CD14-positive monocyte (primary cell): ENCODE data around the gene ALKBH6. TPM values are rescaled to one million over a fixed set of nuclear protein-coding genes. Genes with fewer than 3 reads are reported as not detected.
A peak's percentile ranks its signal among the peaks of the same experiment; 100 is the strongest.

Experiments used
- DNase-seq, 3 donors: peaks; one replicate each; pipeline ENCODE4 v3.0.0-alpha.2; 2011 to 2022
- H2AFZ ChIP-seq: 2 replicates; pipeline ENCODE4 v1.6.0; 2012; ENCODE audit warnings: mild to moderate bottlenecking, low read depth, low read length, inconsistent platforms; ENCODE audit not compliant: insufficient read depth, poor library complexity, severe bottlenecking
- H3K27ac ChIP-seq, 2 donors: 1 replicate in 1 of 2; 2 replicates in 1 of 2; pipeline ENCODE4 v1.5.1; 2012 to 2013; ENCODE audit warnings: low read length in 2 of 2, control low read depth in 1 of 2, inconsistent platforms in 1 of 2, low read depth in 1 of 2, mild to moderate bottlenecking in 1 of 2
- H3K27me3 ChIP-seq, 2 donors: one replicate each; pipeline versions ENCODE4 v1.6.0 to v1.6.1; 2011 to 2013; ENCODE audit warnings: low read length in 2 of 2; ENCODE audit not compliant: control insufficient read depth in 2 of 2, insufficient read depth in 2 of 2
- H3K36me3 ChIP-seq, 2 donors: replicated peaks in 1 of 2; 1 replicate in 1 of 2; 2 replicates in 1 of 2; pipeline versions ENCODE4 v1.5.1 to v1.6.1; 2012 to 2013; ENCODE audit warnings: low read length in 2 of 2, control low read depth in 1 of 2, inconsistent platforms in 1 of 2, mild to moderate bottlenecking in 1 of 2; ENCODE audit not compliant: insufficient read depth in 2 of 2, control insufficient read depth in 1 of 2
- H3K4me1 ChIP-seq, 2 donors: 1 replicate in 1 of 2; 2 replicates in 1 of 2; pipeline versions ENCODE4 v1.5.1 to v1.6.1; 2012 to 2013; ENCODE audit warnings: low read length in 2 of 2, control low read depth in 1 of 2, inconsistent platforms in 1 of 2, mild to moderate bottlenecking in 1 of 2, moderate library complexity in 1 of 2; ENCODE audit not compliant: insufficient read depth in 2 of 2, control insufficient read depth in 1 of 2
- H3K4me2 ChIP-seq: replicated peaks from 2 replicates; pipeline ENCODE3; 2012; ENCODE audit warnings: low read length, moderate library complexity, mild to moderate bottlenecking; ENCODE audit not compliant: poor library complexity, severe bottlenecking; ENCODE audit errors: extremely low read depth
- H3K4me3 ChIP-seq, 3 experiments: fragments of 200-600 bp in 1 of 3; sonication (generic) in 1 of 3; replicated peaks in 1 of 3; 1 replicate in 2 of 3; 2 replicates in 1 of 3; pipeline ENCODE4 v1.5.1; 2011 to 2013; ENCODE audit warnings: low read length in 3 of 3, mild to moderate bottlenecking in 3 of 3, control low read depth in 2 of 3, low read depth in 2 of 3, inconsistent platforms in 1 of 3, moderate library complexity in 1 of 3
- H3K79me2 ChIP-seq: 2 replicates; pipeline ENCODE4 v1.6.0; 2012; ENCODE audit warnings: mild to moderate bottlenecking, control low read depth, inconsistent platforms, low read length, moderate library complexity; ENCODE audit not compliant: insufficient read depth
- H3K9ac ChIP-seq: 2 replicates; pipeline ENCODE4 v1.6.0; 2017; ENCODE audit warnings: low read length, mild to moderate bottlenecking; ENCODE audit not compliant: insufficient read depth, poor library complexity, severe bottlenecking
- H3K9me3 ChIP-seq, 2 donors: replicated peaks in 1 of 2; 1 replicate in 1 of 2; 2 replicates in 1 of 2; pipeline versions ENCODE4 v1.5.1 to v1.6.1; 2012 to 2013; ENCODE audit warnings: low read length in 2 of 2, control low read depth in 1 of 2; ENCODE audit not compliant: control insufficient read depth in 1 of 2, insufficient read depth in 1 of 2
- H4K20me1 ChIP-seq: 2 replicates; pipeline ENCODE4 v1.6.0; 2012; ENCODE audit warnings: mild to moderate bottlenecking, low read length, control low read depth, moderate library complexity; ENCODE audit not compliant: insufficient read depth
- H3K27ac Mint-ChIP-seq, 7 donors: one replicate each; pipeline ENCODE4 v1.8.0; 2020; ENCODE audit warnings: mild to moderate bottlenecking in 7 of 7, mixed read lengths in 7 of 7, moderate library complexity in 6 of 7, inconsistent platforms in 2 of 7
- H3K27me3 Mint-ChIP-seq, 3 donors: one replicate each; pipeline ENCODE4 v1.8.0; 2021 to 2022; ENCODE audit warnings: low read depth in 3 of 3, mild to moderate bottlenecking in 3 of 3, mixed read lengths in 3 of 3, moderate library complexity in 3 of 3, inconsistent platforms in 1 of 3
- H3K36me3 Mint-ChIP-seq, 2 donors: one replicate each; pipeline ENCODE4 v1.8.0; 2020; ENCODE audit warnings: mixed read lengths in 2 of 2, inconsistent platforms in 1 of 2, mild to moderate bottlenecking in 1 of 2
- H3K4me1 Mint-ChIP-seq: one replicate; pipeline ENCODE4 v1.8.0; 2020; ENCODE audit warnings: mild to moderate bottlenecking, mixed read lengths
- H3K4me3 Mint-ChIP-seq, 2 donors: one replicate each; pipeline ENCODE4 v1.8.0; 2020; ENCODE audit warnings: mild to moderate bottlenecking in 2 of 2, mixed read lengths in 2 of 2, moderate library complexity in 1 of 2
- H3K9me3 Mint-ChIP-seq, 7 donors: one replicate each; pipeline ENCODE4 v1.8.0; 2020 to 2022; ENCODE audit warnings: mixed read lengths in 7 of 7, mild to moderate bottlenecking in 6 of 7, moderate library complexity in 6 of 7, inconsistent platforms in 2 of 7
- CTCF ChIP-seq: fragments of 200-600 bp; IDR thresholded peaks from one replicate; pipeline ENCODE4 v1.8.0; 2022; ENCODE audit warnings: antibody characterized with exemption, mild to moderate bottlenecking
- WGBS: methylation state at CpG from one replicate; pipeline ENCODE4 v1.1.5; 2013; ENCODE audit warnings: missing lambda C conversion rate; ENCODE audit not compliant: insufficient coverage; 5-methylcytosine and 5-hydroxymethylcytosine counted together
- intact Hi-C, 2 donors: fragments of 100-400 bp; cut with micrococcal nuclease; formaldehyde crosslinking; loops; one replicate each; pipeline versions ENCODE4 v1.15.0 to v1.15.1; 2023
- polyA plus RNA-seq, 3 donors: library from polyadenylated mRNA; depleted of rRNA in 1 of 3; unstranded in 2 of 3; stranded (reverse) in 1 of 3; fragments of 300-500 nt in 2 of 3; fragments of >200 nt in 1 of 3; fragmentation: Illumina TruSeq in 2 of 3; gene quantifications; 1 replicate in 2 of 3; 2 replicates in 1 of 3; pipeline ENCODE4 v1.2.3, GENCODE V29; 2012 to 2021

Gene ALKBH6
- polyA plus RNA-seq, 3 donors = 13.1 to 29.3 (median 16.1) TPM

GRCh38 chr19:36031308-36031707, 17.3 kb upstream of the ALKBH6 start:
- no peak overlapping the region for H3K4me3 ChIP-seq
- H3K36me3 Mint-ChIP-seq = peaks cover 19 to 20% of the 10 kb centered on the region in 2 donors
- intact Hi-C loops = no loop called here
- H3K27ac Mint-ChIP-seq = no peak overlapping the region
- no peak for TF ChIP-seq CTCF
- peaks cover 0 to 8% of the 10 kb centered on the region in 2 donors for H3K27me3 ChIP-seq
- H3K9me3 ChIP-seq = no peaks in the 10 kb centered on the region
- no peak overlapping the region for H3K4me3 Mint-ChIP-seq
- peaks cover 0 to 2% (median 0%) of the 10 kb centered on the region in 7 donors for H3K9me3 Mint-ChIP-seq
- DNase-seq = no peak
- no peak overlapping the region for H2AFZ ChIP-seq
- no peak overlapping the region for H3K27ac ChIP-seq
- no peak overlapping the region for H3K4me2 ChIP-seq
- peaks cover 3 to 9% of the 10 kb centered on the region in 2 donors for H3K4me1 ChIP-seq
- 100% methylated on average over 4 of the region's 6 CpGs for WGBS
- peaks cover 4% of the 10 kb centered on the region for H3K4me1 Mint-ChIP-seq
- H4K20me1 ChIP-seq = no peaks in the 10 kb centered on the region
- peaks cover 6 to 15% (median 10%) of the 10 kb centered on the region in 3 donors for H3K27me3 Mint-ChIP-seq
- H3K9ac ChIP-seq = no peak overlapping the region
- H3K79me2 ChIP-seq = no peaks in the 10 kb centered on the region
- H3K36me3 ChIP-seq = peaks cover 0 to 7% of the 10 kb centered on the region in 2 donors

GRCh38 chr19:36030264-36031148, 16.5 kb upstream of the ALKBH6 start:
- H3K27me3 Mint-ChIP-seq = peaks cover 6 to 15% (median 10%) of the 10 kb centered on the region in 3 donors
- Histone ChIP-seq H3K4me2 (no peak overlapping the region), H3K27me3 (peaks cover 0 to 8% of the 10 kb centered on the region in 2 donors), H3K36me3 (peaks cover 0 to 7% of the 10 kb centered on the region in 2 donors), H3K4me1 (peaks cover 3 to 9% of the 10 kb centered on the region in 2 donors), H3K9ac (no peak overlapping the region), H3K27ac (no peak overlapping the region), H4K20me1 (no peaks in the 10 kb centered on the region), H3K4me3 (no peak overlapping the region), H3K79me2 (no peaks in the 10 kb centered on the region), H2AFZ (no peak overlapping the region), H3K9me3 (no peaks in the 10 kb centered on the region)
- 97% methylated on average over 5 of the region's 8 CpGs for WGBS
- H3K4me1 Mint-ChIP-seq = peaks cover 4% of the 10 kb centered on the region
- intact Hi-C loops = no loop called here
- H3K9me3 Mint-ChIP-seq = peaks cover 0 to 2% (median 0%) of the 10 kb centered on the region in 7 donors
- H3K4me3 Mint-ChIP-seq = no peak overlapping the region
- peak overlapping the region in 1 of 7 donors; percentile 22 for H3K27ac Mint-ChIP-seq
- DNase-seq = no peak
- no peak for TF ChIP-seq CTCF
- H3K36me3 Mint-ChIP-seq = peaks cover 20% of the 10 kb centered on the region in 2 donors
